GM10266 (cell line): ENCODE data around the gene ITGBL1.

Experiments
- DNase-seq: peaks from one replicate; pipeline ENCODE4 v3.0.0; 2012; ENCODE audit errors: extremely low spot score
- TF ChIP-seq, protein P1 (sequence below): IDR thresholded peaks from 2 replicates; pipeline ENCODE4 v1.5.1; 2012; ENCODE audit warnings: mild to moderate bottlenecking, low read depth; ENCODE audit not compliant: control insufficient read depth, insufficient read depth; ENCODE audit errors: missing control alignments

Gene ITGBL1

DNA sequence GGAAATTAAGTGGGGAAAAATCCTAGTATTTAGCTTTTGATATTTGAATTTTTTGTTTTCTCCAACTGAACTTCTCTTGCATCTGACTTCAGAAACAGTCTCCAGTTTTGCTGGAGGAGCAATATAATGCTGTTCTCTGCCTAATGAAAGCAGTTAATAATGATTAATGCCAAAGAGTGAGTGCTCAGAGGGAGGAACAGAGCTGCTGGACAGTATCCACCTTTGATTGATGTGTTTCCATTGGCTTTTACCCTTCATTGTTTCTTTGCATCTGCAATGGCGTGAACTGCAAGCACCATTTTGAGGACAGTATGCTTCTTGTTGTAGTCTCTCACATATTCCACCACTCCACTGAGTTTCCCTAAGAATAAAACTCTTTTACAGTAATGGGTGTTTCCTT lies 193.4 kb downstream of the ITGBL1 start:
- TF ChIP-seq, protein P1, sequence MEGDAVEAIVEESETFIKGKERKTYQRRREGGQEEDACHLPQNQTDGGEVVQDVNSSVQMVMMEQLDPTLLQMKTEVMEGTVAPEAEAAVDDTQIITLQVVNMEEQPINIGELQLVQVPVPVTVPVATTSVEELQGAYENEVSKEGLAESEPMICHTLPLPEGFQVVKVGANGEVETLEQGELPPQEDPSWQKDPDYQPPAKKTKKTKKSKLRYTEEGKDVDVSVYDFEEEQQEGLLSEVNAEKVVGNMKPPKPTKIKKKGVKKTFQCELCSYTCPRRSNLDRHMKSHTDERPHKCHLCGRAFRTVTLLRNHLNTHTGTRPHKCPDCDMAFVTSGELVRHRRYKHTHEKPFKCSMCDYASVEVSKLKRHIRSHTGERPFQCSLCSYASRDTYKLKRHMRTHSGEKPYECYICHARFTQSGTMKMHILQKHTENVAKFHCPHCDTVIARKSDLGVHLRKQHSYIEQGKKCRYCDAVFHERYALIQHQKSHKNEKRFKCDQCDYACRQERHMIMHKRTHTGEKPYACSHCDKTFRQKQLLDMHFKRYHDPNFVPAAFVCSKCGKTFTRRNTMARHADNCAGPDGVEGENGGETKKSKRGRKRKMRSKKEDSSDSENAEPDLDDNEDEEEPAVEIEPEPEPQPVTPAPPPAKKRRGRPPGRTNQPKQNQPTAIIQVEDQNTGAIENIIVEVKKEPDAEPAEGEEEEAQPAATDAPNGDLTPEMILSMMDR = no peak
- DNase-seq = no peak

DNA sequence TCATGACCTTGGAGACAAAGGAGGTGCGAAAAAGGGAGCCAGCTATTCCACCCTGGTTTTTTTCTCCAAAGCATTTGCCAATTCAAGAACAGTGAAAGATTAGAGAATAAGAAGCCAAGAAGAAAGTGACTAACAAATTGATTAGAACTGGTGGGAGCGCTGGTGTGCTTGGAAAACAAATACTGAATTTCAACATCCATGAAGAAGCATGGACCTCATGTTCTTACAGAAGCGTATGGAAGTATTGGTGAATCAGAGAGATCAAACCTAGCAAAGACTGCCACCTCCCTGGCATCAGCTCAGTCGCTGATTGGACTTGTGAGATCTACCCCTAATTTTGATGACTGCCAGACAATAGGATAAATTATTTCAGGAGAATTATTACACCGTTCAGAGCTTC lies 195.3 kb downstream of the ITGBL1 start:
- no peak for DNase-seq
- TF ChIP-seq, protein P1 = no peak

GRCh38 chr13:101648766-101649487 lies 196.5 kb downstream of the ITGBL1 start:
- no peak for DNase-seq
- TF ChIP-seq, protein P1 = no peak

- TF ChIP-seq, protein P1 = no peak
- DNase-seq = no peak
Observed at GRCh38 chr13:101649488-101650126, 197.1 kb downstream of the ITGBL1 start.

DNA sequence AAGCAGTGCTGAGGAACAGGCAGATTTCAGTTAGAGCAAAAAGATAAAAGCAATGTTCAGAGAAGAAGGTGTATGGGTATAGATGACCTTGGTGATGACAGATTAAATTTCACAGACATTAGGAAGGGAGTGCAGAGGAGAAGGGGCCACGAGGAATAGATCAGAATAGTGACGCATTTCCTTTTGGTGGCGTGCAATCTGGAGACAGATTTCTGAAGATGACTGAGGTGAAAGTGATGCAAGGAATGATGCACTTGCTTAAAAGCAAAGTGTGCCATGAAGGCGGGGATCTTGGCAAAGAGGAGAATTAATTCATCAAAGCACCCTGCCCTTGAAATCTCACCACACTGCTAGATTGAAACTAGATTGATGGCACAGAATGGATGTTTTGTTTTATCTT lies 202.4 kb downstream of the ITGBL1 start:
- DNase-seq = no peak

GRCh38 chr13:101655435-101655834 lies 203.0 kb downstream of the ITGBL1 start:
- TF ChIP-seq, protein P1 = no peak
- no peak for DNase-seq

More for the DNA sequence above, 202.4 kb downstream of the ITGBL1 start:
- TF ChIP-seq, protein P1 = no peak

DNA sequence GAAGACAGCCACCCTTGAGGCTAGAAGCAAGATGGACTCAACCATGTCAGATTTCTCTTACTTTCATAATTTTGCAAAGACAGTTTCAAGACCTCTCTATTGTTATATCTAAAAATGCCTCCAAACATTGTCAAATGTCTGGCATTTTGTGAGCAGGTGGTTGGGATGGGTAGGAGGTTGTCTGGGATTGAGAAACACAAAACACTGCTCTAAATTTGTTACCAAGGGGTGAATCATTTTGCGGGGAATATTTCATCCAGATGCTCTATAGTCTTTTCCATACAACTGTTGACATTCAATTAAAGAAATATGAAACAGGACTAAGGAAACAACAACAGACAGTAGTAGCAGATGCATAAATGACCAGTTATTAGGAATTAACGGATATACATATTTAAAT lies 208.2 kb downstream of the ITGBL1 start:
- TF ChIP-seq, protein P1 = no peak
- DNase-seq = no peak
